ENCODE data around the gene SFMBT1.

SFMBT1 gene

GRCh38 chr3:53045518-53046170 lies at the start of gene SFMBT1 (continued):
- TF ChIP-seq ZNF211 (tag by site-specific recombination; IDR thresholded peaks at IDR 0.05; ENCODE audit: low read depth) (no peak), ZNF146 (tag by site-specific recombination; IDR thresholded peaks at IDR 0.05) (no peak)

DNA sequence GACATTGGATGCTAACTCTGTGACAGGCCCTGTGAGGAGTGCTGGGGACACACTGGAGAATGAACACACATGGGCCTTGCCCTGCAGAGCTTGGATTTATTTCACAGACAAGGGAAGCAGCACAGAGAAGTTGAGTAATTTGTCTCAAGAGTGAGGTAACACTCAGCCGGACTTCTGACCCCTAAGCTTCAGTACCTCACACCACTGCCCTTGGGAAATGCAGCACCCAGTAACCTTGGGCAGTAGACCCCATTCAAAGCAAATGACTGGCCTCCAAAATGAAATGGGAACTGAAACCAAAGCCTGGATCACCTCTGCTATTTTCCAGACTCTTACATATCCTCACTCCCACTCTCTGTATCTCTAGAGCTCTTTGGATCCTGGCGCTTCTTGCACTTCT lies 47.1 kb upstream of the SFMBT1 start:
- ChIA-PET POLR2A (no interaction called here), CTCF (interaction anchor here (0.7 to 0.9 kb wide), 2 partner anchors 17 to 122 kb away, joined by 3 to 4 read pairs; no protein-coding TSS in a partner anchor)
- Histone ChIP-seq H3K27ac (ENCODE audit: extremely low read depth, low read depth, low read length) (no peak overlapping the region), H3K4me1 (ENCODE audit: control insufficient read depth, insufficient read depth, low read length) (no peaks in the 10 kb centered on the region), H3K36me3 (ENCODE audit: control insufficient read depth in 2 of 2, insufficient read depth in 1 of 2, low read length in 2 of 2) (peaks cover 0 to 66% of the 10 kb centered on the region in 2 experiments; a peak in 2 of 3 replicates), H3K9me3 (ENCODE audit: control insufficient read depth, insufficient read depth, low read depth, low read length) (no peaks in the 10 kb centered on the region), H3K4me3 (ENCODE audit: low read depth, low read length) (no peak overlapping the region)
- TF ChIP-seq ZNF2 (tag by site-specific recombination; IDR thresholded peaks at IDR 0.05) (no peak), YY1 (tag by site-specific recombination; IDR thresholded peaks at IDR 0.05) (no peak), ZNF248 (tag by site-specific recombination; IDR thresholded peaks at IDR 0.05) (no peak), SCRT2 (tag by site-specific recombination; IDR thresholded peaks at IDR 0.05) (no peak), HIC1 (tag by site-specific recombination; IDR thresholded peaks at IDR 0.05) (no peak), SETDB1 (IDR thresholded peaks at IDR 0.05; ENCODE audit: insufficient read length, low read length) (no peak), ZNF302 (tag by site-specific recombination; IDR thresholded peaks at IDR 0.05; ENCODE audit: low read depth) (no peak), ZNF544 (tag by site-specific recombination; IDR thresholded peaks at IDR 0.05) (no peak), ZFP37 (tag by site-specific recombination; IDR thresholded peaks at IDR 0.05) (no peak), ZNF23 (tag by site-specific recombination; IDR thresholded peaks at IDR 0.05; ENCODE audit: borderline replicate concordance) (no peak), ZNF624 (tag by site-specific recombination; IDR thresholded peaks at IDR 0.05) (no peak), ZNF157 (tag by site-specific recombination; IDR thresholded peaks at IDR 0.05) (no peak)
- TF ChIP-seq, protein P1, sequence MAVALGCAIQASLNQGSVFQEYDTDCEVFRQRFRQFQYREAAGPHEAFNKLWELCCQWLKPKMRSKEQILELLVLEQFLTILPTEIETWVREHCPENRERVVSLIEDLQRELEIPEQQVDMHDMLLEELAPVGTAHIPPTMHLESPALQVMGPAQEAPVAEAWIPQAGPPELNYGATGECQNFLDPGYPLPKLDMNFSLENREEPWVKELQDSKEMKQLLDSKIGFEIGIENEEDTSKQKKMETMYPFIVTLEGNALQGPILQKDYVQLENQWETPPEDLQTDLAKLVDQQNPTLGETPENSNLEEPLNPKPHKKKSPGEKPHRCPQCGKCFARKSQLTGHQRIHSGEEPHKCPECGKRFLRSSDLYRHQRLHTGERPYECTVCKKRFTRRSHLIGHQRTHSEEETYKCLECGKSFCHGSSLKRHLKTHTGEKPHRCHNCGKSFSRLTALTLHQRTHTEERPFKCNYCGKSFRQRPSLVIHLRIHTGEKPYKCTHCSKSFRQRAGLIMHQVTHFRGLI (tag by site-specific recombination; IDR thresholded peaks at IDR 0.05): no peak

DNA sequence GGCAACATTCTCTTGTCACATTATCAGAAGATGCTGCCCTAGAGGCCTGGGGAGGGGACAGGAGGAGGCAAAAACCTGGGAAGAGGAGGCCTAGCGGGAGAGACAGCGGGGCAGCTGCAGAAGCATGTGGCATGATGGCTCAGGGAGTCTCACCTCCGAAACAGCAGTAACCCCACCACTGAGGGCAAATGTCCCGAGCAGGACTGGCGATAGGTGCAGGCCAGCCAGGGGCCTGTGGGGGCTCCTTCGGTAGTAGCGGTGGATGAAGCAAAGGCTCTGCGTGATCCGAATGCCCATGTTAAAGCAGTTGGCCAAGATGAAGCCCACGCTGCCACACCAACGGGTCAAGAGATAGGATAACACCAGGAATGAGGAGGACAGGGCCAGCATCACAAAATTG lies 46.3 kb upstream of the SFMBT1 start:
- Histone ChIP-seq H3K9me3 (ENCODE audit: control insufficient read depth, insufficient read depth, low read depth, low read length) (no peaks in the 10 kb centered on the region), H3K27ac (ENCODE audit: extremely low read depth, low read depth, low read length) (no peak overlapping the region), H3K4me1 (ENCODE audit: control insufficient read depth, insufficient read depth, low read length) (no peaks in the 10 kb centered on the region), H3K4me3 (ENCODE audit: low read depth, low read length) (no peak overlapping the region), H3K36me3 (ENCODE audit: control insufficient read depth in 2 of 2, insufficient read depth in 1 of 2, low read length in 2 of 2) (peaks cover 0 to 59% of the 10 kb centered on the region in 2 experiments; a peak in 2 of 3 replicates)
- POLR2A ChIA-PET: no interaction called here
- CTCF ChIA-PET: no interaction called here
- no peak for TF ChIP-seq GLIS1 (tag by site-specific recombination; IDR thresholded peaks at IDR 0.05)
- no peak for TF ChIP-seq ZIC2 (tag by site-specific recombination; IDR thresholded peaks at IDR 0.05)
- TF ChIP-seq ZSCAN5A (tag by site-specific recombination; IDR thresholded peaks at IDR 0.05): no peak

Data from HEK293 (cell line).